ENCODE measurements around the gene LAMA1.
"Not testable (repeated sequence)": the region's sequence is repeated elsewhere in the genome, so short reads cannot be mapped to it uniquely, and the experiment has no call there.

LAMA1 gene

GRCh38 chr18:6949800-6950586, 167.6 kb downstream of the LAMA1 start:
- no peak for DNase-seq (ENCODE audit: low read depth)

DNA sequence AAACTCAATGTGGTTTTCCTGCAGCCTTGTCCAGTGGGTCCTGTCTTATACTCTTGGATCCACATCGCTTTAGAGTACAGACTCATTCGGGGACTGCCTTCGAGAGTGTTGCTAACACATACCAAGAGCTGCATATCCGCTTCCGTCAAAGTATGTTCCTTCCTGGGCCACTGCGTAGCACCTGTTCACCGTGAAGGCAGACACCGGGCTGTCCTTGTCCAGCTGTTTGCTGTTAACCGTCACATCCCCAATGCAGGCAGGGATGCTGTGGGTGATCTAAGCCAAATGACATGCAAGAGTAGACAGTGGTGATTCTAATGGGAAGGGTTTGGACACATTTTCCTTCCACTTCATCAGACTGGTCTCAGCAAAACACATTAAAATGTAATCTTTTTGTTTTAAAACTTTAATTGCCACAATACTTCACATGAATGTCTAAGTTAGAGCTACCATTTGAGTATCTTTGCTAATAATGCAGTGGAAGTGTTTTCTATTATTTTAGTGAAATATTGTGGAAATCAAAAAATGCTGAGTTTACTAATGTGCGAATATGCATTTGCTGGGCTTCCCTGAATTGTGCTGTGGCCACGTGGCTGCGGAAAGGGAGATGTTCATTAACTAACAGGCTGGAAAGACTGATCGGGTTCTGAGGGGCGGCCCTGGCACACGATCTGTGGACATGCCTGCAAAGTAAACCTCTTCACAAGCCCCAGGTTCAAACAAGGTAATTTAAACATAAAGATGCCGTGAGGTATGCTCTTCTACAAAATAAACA, 169.1 kb downstream of the LAMA1 start:
- no peak for DNase-seq (ENCODE audit: low read depth)

- no peak for DNase-seq (ENCODE audit: low read depth)
These were observed 170.1 kb downstream of the LAMA1 start for GRCh38 chr18:6947338-6948030.

GRCh38 chr18:6943143-6943542, 174.5 kb downstream of the LAMA1 start:
- no peak for DNase-seq (ENCODE audit: low read depth)

DNA sequence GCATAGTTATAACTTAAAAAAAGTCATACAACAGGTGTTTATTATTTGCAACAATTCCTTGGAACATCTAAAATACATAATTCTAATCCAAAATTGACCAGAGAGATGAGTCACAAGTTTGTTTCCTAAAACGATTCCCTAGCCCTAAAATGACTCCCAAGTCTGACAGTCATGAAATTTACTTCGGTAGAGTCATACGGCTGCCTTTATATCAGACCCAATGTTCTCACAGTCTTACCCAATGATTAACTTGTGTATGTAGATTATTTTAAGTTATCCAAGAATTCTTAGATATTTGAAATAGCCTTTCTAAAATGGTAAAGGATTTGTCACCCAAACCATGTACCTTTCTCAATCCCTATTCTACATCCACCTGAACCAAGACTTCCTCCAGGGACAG, 174.9 kb downstream of the LAMA1 start:
- no peak for DNase-seq (ENCODE audit: low read depth)

DNA sequence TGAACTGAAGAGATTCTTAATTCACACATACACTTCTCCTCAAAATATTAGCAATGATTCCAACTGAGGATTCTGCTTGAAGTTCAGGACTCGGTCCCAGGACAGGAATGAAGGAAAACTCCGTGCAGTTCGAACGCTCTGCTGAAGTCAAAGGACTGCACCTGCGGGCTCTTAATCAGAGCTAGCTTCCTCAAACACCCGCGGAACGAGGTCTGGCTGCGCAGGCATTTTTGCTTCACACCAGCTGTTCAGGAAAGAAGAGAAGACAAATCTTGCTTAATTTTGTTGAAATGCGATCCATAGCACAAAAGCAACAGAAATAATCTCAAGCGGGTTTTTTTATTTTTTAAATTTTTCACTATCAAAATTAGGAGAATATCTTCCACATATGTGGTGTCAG, 175.6 kb downstream of the LAMA1 start:
- no peak for DNase-seq (ENCODE audit: low read depth)

DNA sequence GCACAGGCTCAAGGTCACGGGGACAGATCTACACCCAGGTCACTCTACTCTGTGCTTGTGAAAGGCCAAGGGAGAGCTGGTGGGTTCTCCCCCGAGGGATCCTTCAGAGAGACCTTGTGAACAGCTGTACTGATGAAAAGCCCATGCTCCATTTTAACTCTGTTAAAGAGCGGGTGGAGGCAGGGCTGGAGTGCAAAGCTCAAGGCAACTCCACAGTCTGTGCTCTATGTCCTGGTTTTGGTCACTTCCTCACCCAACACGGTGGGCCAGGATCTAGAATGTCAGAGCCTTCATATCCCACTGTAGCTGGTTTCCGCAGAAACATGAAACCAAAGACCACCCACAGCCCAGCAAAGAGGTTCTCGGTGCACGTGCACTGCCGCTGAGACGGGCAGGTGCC, 177.1 kb downstream of the LAMA1 start:
- no peak for DNase-seq (ENCODE audit: low read depth)

DNA sequence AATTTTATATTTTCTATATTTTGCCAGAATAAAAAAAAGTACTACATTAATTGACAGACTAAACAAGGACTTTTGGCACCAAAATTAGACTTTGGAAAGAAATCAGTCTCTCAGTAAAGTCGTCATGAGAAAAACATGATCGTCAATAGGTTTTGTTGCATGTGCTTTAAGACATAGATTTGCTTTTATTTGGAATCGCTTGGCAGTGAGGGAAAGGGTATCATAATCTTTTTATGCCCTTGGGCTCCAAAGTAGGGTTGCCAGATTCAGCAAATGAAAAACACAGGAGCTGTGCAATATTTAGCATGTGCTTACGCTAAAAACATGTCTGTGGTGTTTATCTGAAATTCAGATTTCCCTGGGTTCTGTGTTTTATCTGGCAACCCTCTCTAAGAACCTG, 177.6 kb downstream of the LAMA1 start:
- no peak for DNase-seq (ENCODE audit: low read depth)

DNA sequence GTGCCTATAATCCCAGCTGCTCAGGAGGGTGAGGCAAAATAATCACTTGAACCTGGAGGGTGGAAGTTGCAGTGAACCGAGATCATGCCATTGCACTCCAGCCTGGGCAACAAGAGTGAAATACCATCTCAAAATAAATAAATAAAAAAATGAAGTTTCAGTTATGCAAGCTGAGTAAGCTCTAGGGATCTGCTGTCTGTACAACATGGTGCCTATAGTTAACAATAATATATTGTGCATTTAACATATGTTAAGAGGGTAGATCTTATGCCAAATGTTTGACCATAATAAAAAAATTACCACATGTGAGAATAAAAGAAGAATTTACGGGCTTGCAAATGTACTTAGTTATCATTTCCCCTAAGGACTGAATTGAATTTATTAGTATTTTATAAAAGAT, 179.2 kb downstream of the LAMA1 start:
- not testable (repeated sequence) for DNase-seq (ENCODE audit: low read depth)

DNA sequence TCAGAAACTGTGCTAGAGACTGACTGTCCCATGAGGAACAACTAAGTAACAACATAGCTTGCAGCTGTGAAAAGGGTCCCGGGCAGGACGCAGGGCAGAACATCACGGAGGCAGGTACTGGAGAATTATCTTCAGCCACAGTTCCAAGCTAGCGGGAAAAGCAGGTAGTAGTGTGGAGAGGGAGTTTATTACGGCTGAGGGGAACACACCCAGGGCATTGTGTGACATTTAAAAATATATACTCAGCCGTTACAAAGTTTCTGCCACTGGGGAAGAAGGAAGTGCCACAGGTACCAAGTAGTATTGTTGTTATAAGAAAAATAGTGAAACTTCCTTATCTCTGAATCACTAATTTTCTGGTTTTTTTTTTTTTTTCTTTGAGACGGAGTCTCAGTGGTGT, 179.6 kb downstream of the LAMA1 start:
- no peak for DNase-seq (ENCODE audit: low read depth)

- DNase-seq (ENCODE audit: low read depth) = no peak
These were observed 182.7 kb downstream of the LAMA1 start for GRCh38 chr18:6934859-6935258.

DNA sequence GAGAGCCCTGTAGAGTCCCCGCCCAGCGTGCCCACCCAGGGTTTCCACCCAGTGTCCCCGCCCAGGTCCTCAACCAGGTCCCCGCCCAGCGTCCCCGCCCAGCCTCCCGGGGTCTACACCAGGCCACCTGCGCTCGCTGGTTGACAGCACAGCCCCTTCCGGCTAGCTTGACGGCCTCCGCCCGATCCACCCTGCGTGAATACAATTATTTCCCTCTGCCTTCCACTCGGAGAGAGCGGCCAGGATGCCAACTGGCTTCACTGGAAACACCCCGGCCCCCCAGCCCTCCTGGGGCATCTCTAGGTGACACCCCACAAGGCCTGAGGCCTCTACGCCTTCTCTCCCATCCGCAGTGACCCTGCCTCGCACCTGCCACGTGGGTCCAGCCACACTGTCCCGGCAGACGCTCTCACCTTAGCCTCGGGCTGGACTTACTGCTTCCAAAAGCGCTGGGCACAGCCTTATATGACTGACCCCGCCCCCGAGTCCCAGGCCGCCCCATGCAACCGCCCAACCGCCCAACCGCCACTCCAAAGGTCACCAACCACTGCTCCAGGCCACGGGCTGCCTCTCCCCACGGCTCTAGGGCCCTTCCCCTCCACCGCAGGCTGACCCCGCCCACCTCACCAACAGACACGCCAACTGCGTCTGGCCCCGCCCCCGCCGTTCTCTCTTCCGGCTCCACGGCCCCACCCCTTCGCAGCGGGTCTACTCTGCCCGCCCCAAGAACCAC, 188.1 kb downstream of the LAMA1 start:
- DNase-seq (ENCODE audit: low read depth) = no peak

GRCh38 chr18:6928359-6928758, 189.2 kb downstream of the LAMA1 start:
- DNase-seq (ENCODE audit: low read depth) = no peak

GRCh38 chr18:6927153-6927552, 190.4 kb downstream of the LAMA1 start:
- DNase-seq (ENCODE audit: low read depth) = no peak

- DNase-seq (ENCODE audit: low read depth) = no peak
These were observed 194.4 kb downstream of the LAMA1 start for GRCh38 chr18:6923220-6923619.

GRCh38 chr18:6921571-6921970, 196.0 kb downstream of the LAMA1 start:
- no peak for DNase-seq (ENCODE audit: low read depth)

- DNase-seq (ENCODE audit: low read depth) = no peak
These were observed 197.3 kb downstream of the LAMA1 start for GRCh38 chr18:6920099-6920955.

DNA sequence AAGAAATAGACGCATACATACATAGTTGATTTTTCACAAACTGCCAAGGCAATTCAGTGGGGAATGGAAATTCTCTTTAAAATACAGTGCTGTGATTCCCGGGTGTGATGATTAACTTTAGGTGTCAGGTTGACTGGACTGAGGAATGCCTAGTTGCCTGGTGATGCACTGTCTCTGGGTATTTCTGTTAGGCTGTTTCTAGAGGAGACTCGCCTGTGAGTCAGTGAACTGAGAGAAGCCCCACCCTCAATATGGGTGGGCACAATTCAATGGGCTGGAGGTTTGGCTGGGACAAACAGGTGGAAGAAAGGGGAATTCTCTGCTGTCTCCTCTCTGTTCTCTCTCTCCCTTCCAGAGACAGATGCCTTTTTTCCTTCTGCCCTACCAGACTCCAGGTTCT, 200.5 kb downstream of the LAMA1 start:
- no peak for DNase-seq (ENCODE audit: low read depth)

GRCh38 chr18:6901286-6901926, 216.2 kb downstream of the LAMA1 start:
- no peak for DNase-seq (ENCODE audit: low read depth)

GRCh38 chr18:6891788-6892187, 225.8 kb downstream of the LAMA1 start:
- no peak for DNase-seq (ENCODE audit: low read depth)

Data from activated T-helper 1 cell treated with Interleukin-2 at 50 U/mL for 16 hours (primary cell).